K562 (cell line): ENCODE results near the gene FCSK. TPM values are rescaled to one million over a fixed set of nuclear protein-coding genes. Genes with fewer than 3 reads are reported as not detected.

Experiments used
- CBX3 ChIP-seq, 2 experiments: IDR thresholded peaks; 1 replicate in 1 of 2; 2 replicates in 1 of 2; pipeline ENCODE4 v1.6.1; 2012; ENCODE audit warnings: inconsistent platforms in 2 of 2, low read length in 2 of 2, borderline replicate concordance in 1 of 2, control low read depth in 1 of 2
- CCNT2 ChIP-seq: IDR thresholded peaks from 2 replicates; pipeline ENCODE4 v1.6.1; 2011; ENCODE audit warnings: borderline replicate concordance, low read depth, mild to moderate bottlenecking, moderate library complexity, mixed read lengths, low read length; ENCODE audit not compliant: insufficient read length; ENCODE audit errors: extremely low read depth
- FOXP1 ChIP-seq: sonication (generic); formaldehyde crosslinking; IDR thresholded peaks from 2 replicates; pipeline ENCODE4 v1.8.0; 2022; ENCODE audit warnings: mild to moderate bottlenecking, missing genetic modification reagents
- HDAC2 ChIP-seq: fragments of 450-650 bp; IDR thresholded peaks from 2 replicates; pipeline ENCODE4 v1.6.1; 2016; ENCODE audit warnings: mild to moderate bottlenecking
- NCOA1 ChIP-seq: fragments of 450-650 bp; IDR thresholded peaks from 2 replicates; pipeline ENCODE4 v1.6.1; 2016; ENCODE audit warnings: low read depth
- RBM17 ChIP-seq: fragments of 200-400 bp; formaldehyde crosslinking; IDR thresholded peaks from 2 replicates; pipeline ENCODE4 v1.6.1; 2017; ENCODE audit warnings: low read depth, mild to moderate bottlenecking, low read length, borderline replicate concordance
- SREBF2 ChIP-seq: sonication (generic); formaldehyde crosslinking; IDR thresholded peaks from 2 replicates; pipeline ENCODE4 v1.4.0; 2020; ENCODE audit warnings: mild to moderate bottlenecking, missing genetic modification reagents
- YBX1 ChIP-seq: fragments of 450-650 bp; IDR thresholded peaks from 2 replicates; pipeline ENCODE4 v1.7.1; 2016; ENCODE audit warnings: mild to moderate bottlenecking
- ZNF3 ChIP-seq: fragments of 250-450 bp; sonication (Bioruptor Pico); IDR thresholded peaks from 2 replicates; pipeline ENCODE4 v1.5.0; 2021; ENCODE audit warnings: mild to moderate bottlenecking, moderate library complexity
- polyA plus RNA-seq, 8 experiments: library from polyadenylated mRNA; depleted of rRNA in 4 of 8; stranded (reverse) in 5 of 8; unstranded in 3 of 8; fragments of >200 nt; fragmentation: Nextera tagmentation in 2 of 8; fragmentation: Illumina TruSeq in 1 of 8; extraction: Ambion mirVana in 2 of 8; extraction: Trizol in 1 of 8; gene quantifications; 2 replicates each; pipeline versions ENCODE4 v1.2.1 to v1.2.3, GENCODE V29; 2011 to 2014; ENCODE audit warnings: inconsistent platforms in 1 of 8, missing spikeins in 1 of 8
- total RNA-seq, 7 experiments: library from RNA; depleted of rRNA in 6 of 7; stranded (reverse); fragments of >200 nt in 6 of 7; fragmentation: Illumina TruSeq in 2 of 7; extraction: Trizol in 2 of 7; gene quantifications; 2 replicates each; pipeline versions ENCODE4 v1.2.1 to v1.2.3, GENCODE V29; 2011 to 2021; ENCODE audit warnings: low replicate concordance in 1 of 7
- TF ChIP-seq, protein P1 (sequence below): fragments of 450-650 bp; formaldehyde crosslinking; IDR thresholded peaks from 2 replicates; pipeline ENCODE4 v1.4.0; 2020; ENCODE audit warnings: mild to moderate bottlenecking, mixed read lengths
- TF ChIP-seq, protein P2 (sequence below): fragments of 250-450 bp; sonication (Bioruptor Pico); IDR thresholded peaks from 2 replicates; pipeline ENCODE4 v1.8.0; 2022; ENCODE audit warnings: inconsistent platforms
- TF ChIP-seq, protein P3 (sequence below): sonication (generic); formaldehyde crosslinking; IDR thresholded peaks from 2 replicates; pipeline ENCODE4 v1.8.1; 2023; ENCODE audit warnings: mild to moderate bottlenecking, missing genetic modification reagents
- TF ChIP-seq, protein P4 (sequence below): fragments of 450-650 bp; formaldehyde crosslinking; IDR thresholded peaks from 2 replicates; pipeline ENCODE4 v1.4.0; 2020; ENCODE audit warnings: mild to moderate bottlenecking, moderate library complexity
- TF ChIP-seq, protein P5 (sequence below): sonication (generic); formaldehyde crosslinking; IDR thresholded peaks from 2 replicates; pipeline ENCODE4 v1.8.0; 2022; ENCODE audit warnings: mild to moderate bottlenecking, missing genetic modification reagents
- TF ChIP-seq, protein P6 (sequence below), 2 experiments: fragments of 450-650 bp in 1 of 2; sonication (generic) in 1 of 2; formaldehyde crosslinking; conservative IDR thresholded peaks; 2 replicates each; pipeline versions ENCODE4 v1.4.0 to v1.8.1; 2020 to 2022; ENCODE audit warnings: mild to moderate bottlenecking in 1 of 2, missing genetic modification reagents in 1 of 2

FCSK gene
- total and polyA plus RNA-seq, 9 of the 15 experiments (the other 6 are each of a cell fraction or from before 2014, with no cell fraction given), result 0.92 to 18.6 (median 8.3) TPM

DNA sequence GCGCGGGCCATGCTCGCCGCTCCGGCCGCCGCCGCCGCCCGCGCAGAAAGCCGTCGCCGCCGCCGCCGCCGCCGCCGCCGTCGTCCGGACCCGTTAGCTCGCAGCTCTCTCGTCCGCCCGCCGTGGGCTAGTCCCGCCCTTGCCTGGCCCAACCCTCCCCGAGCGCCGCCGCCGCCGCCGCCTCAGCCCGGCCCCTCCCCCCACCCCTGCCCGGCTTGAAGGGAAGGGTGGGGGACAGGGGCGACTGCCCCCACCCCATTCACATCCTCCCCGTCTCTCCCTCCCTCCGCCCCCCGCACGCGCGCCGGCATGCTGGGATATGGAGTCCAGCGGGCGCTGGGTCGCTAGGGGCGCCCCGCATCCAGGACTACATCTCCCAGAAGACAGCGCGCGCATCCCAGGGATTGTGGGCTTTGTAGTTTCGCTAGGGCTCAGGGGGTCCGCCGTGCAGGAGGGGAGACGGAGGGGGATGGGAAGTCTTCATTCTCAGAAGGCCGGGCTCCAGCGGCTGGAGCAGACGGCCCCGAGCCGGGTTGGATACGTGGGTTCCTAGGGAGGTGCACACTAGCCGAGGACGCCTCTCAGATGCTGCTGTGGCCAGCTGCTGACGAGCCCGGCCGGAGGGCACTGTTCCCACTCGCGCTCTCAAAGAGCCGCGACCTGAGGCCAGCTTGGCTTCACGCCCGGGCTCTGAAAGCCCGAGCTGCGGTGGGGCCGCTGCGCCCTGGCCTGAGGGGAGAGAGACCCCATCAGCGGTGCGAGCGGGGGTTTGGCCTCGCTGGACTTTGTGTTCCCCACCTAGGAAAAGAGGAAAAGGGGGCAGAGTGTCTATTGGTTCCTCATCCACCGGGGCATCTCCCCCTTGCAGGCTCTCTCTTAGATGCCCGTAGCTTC is 15.2 kb upstream of the FCSK start, which contains the start of gene ST3GAL2 (continued):
- TF ChIP-seq, protein P1, sequence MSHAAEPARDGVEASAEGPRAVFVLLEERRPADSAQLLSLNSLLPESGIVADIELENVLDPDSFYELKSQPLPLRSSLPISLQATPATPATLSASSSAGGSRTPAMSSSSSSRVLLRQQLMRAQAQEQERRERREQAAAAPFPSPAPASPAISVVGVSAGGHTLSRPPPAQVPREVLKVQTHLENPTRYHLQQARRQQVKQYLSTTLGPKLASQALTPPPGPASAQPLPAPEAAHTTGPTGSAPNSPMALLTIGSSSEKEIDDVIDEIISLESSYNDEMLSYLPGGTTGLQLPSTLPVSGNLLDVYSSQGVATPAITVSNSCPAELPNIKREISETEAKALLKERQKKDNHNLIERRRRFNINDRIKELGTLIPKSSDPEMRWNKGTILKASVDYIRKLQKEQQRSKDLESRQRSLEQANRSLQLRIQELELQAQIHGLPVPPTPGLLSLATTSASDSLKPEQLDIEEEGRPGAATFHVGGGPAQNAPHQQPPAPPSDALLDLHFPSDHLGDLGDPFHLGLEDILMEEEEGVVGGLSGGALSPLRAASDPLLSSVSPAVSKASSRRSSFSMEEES, result no peak
- no peak; the same call in 1 of the 2 replicates for TF ChIP-seq HDAC2
- TF ChIP-seq YBX1, result no peak
- TF ChIP-seq, protein P2, sequence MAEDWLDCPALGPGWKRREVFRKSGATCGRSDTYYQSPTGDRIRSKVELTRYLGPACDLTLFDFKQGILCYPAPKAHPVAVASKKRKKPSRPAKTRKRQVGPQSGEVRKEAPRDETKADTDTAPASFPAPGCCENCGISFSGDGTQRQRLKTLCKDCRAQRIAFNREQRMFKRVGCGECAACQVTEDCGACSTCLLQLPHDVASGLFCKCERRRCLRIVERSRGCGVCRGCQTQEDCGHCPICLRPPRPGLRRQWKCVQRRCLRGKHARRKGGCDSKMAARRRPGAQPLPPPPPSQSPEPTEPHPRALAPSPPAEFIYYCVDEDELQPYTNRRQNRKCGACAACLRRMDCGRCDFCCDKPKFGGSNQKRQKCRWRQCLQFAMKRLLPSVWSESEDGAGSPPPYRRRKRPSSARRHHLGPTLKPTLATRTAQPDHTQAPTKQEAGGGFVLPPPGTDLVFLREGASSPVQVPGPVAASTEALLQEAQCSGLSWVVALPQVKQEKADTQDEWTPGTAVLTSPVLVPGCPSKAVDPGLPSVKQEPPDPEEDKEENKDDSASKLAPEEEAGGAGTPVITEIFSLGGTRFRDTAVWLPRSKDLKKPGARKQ, result no peak
- TF ChIP-seq ZNF3 (CRISPR knock-in tag), result no peak
- no peak for TF ChIP-seq FOXP1 (CRISPR knock-in tag)
- no peak for TF ChIP-seq SREBF2 (CRISPR knock-in tag)
- TF ChIP-seq, protein P3, sequence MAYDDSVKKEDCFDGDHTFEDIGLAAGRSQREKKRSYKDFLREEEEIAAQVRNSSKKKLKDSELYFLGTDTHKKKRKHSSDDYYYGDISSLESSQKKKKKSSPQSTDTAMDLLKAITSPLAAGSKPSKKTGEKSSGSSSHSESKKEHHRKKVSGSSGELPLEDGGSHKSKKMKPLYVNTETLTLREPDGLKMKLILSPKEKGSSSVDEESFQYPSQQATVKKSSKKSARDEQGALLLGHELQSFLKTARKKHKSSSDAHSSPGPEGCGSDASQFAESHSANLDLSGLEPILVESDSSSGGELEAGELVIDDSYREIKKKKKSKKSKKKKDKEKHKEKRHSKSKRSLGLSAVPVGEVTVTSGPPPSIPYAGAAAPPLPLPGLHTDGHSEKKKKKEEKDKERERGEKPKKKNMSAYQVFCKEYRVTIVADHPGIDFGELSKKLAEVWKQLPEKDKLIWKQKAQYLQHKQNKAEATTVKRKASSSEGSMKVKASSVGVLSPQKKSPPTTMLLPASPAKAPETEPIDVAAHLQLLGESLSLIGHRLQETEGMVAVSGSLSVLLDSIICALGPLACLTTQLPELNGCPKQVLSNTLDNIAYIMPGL (CRISPR knock-in tag), result no peak
- TF ChIP-seq CBX3 (IDR thresholded peaks at IDR 0.05; ENCODE audit: borderline replicate concordance in 1 of 2, low read length in 2 of 2), result no peak
- TF ChIP-seq, protein P4, sequence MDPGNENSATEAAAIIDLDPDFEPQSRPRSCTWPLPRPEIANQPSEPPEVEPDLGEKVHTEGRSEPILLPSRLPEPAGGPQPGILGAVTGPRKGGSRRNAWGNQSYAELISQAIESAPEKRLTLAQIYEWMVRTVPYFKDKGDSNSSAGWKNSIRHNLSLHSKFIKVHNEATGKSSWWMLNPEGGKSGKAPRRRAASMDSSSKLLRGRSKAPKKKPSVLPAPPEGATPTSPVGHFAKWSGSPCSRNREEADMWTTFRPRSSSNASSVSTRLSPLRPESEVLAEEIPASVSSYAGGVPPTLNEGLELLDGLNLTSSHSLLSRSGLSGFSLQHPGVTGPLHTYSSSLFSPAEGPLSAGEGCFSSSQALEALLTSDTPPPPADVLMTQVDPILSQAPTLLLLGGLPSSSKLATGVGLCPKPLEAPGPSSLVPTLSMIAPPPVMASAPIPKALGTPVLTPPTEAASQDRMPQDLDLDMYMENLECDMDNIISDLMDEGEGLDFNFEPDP (CRISPR knock-in tag), result no peak
- no peak for TF ChIP-seq NCOA1
- peak; percentile 60 for TF ChIP-seq CCNT2
- no peak for TF ChIP-seq RBM17
- TF ChIP-seq, protein P5, sequence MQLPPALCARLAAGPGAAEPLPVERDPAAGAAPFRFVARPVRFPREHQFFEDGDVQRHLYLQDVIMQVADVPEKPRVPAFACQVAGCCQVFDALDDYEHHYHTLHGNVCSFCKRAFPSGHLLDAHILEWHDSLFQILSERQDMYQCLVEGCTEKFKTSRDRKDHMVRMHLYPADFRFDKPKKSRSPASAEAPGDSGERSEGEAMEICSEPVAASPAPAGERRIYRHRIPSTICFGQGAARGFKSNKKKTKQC (CRISPR knock-in tag), result no peak
- TF ChIP-seq, protein P6, sequence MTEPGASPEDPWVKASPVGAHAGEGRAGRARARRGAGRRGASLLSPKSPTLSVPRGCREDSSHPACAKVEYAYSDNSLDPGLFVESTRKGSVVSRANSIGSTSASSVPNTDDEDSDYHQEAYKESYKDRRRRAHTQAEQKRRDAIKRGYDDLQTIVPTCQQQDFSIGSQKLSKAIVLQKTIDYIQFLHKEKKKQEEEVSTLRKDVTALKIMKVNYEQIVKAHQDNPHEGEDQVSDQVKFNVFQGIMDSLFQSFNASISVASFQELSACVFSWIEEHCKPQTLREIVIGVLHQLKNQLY (CRISPR knock-in tag; conservative IDR thresholded peaks at IDR 0.05), result no peak
